HEK293 (cell line): ENCODE measurements around the gene SVOP.
"Not testable (repeated sequence)": the region's sequence is repeated elsewhere in the genome, so short reads cannot be mapped to it uniquely, and the experiment has no call there.

ENCODE experiments used
- CTCF ChIA-PET: fragments of 350-600 bp; formaldehyde crosslinking; extraction: SDS; loops from one replicate; lab custom pipeline; 2021; ENCODE audit warnings: antibody characterized with exemption; lab: Yijun Ruan, JAX
- POLR2A ChIA-PET: fragments of 300-600 bp; formaldehyde crosslinking; extraction: SDS; loops from one replicate; lab custom pipeline; 2020; ENCODE audit warnings: antibody characterized with exemption, inconsistent platforms; lab: Yijun Ruan, JAX
- H3K27ac ChIP-seq: fragments of 200-500 bp; sonication (Bioruptor generic); 2 replicates; pipeline ENCODE4 v1.5.1; 2014; ENCODE audit warnings: low read depth, low read length, control low read depth, inconsistent platforms; ENCODE audit errors: extremely low read depth
- H3K36me3 ChIP-seq, 2 experiments: fragments of 200-500 bp in 1 of 2; sonication (Bioruptor generic) in 1 of 2; 1 replicate in 1 of 2; 2 replicates in 1 of 2; pipeline ENCODE4 v1.5.1; 2014 to 2017; ENCODE audit warnings: inconsistent platforms in 2 of 2, low read length in 2 of 2; ENCODE audit not compliant: control insufficient read depth in 2 of 2, insufficient read depth in 1 of 2
- H3K4me1 ChIP-seq: fragments of 200-500 bp; sonication (Bioruptor generic); 2 replicates; pipeline ENCODE4 v1.5.1; 2014; ENCODE audit warnings: mild to moderate bottlenecking, low read length, inconsistent platforms; ENCODE audit not compliant: control insufficient read depth, insufficient read depth
- H3K4me3 ChIP-seq: 2 replicates; pipeline ENCODE4 v1.5.1; 2011; ENCODE audit warnings: low read depth, mild to moderate bottlenecking, control low read depth, low read length, moderate library complexity
- H3K9me3 ChIP-seq: fragments of 200-500 bp; sonication (Bioruptor generic); 2 replicates; pipeline ENCODE4 v1.5.1; 2014; ENCODE audit warnings: low read depth, low read length, inconsistent platforms; ENCODE audit not compliant: control insufficient read depth, insufficient read depth
- FEZF1 ChIP-seq: fragments of 450-650 bp; formaldehyde crosslinking; IDR thresholded peaks from 2 replicates; pipeline ENCODE4 v1.5.1; 2016; ENCODE audit warnings: missing biosample characterization, missing genetic modification characterization
- MYNN ChIP-seq: fragments of 450-650 bp; formaldehyde crosslinking; IDR thresholded peaks from 2 replicates; pipeline ENCODE4 v1.5.1; 2016; ENCODE audit warnings: missing biosample characterization, missing genetic modification characterization, borderline replicate concordance
- RBAK ChIP-seq: fragments of 450-650 bp; formaldehyde crosslinking; IDR thresholded peaks from 2 replicates; pipeline ENCODE4 v1.5.1; 2016; ENCODE audit warnings: missing biosample characterization, missing genetic modification characterization
- WT1 ChIP-seq: fragments of 450-650 bp; formaldehyde crosslinking; IDR thresholded peaks from 2 replicates; pipeline ENCODE4 v1.5.1; 2016; ENCODE audit warnings: missing biosample characterization, missing genetic modification characterization
- ZBTB17 ChIP-seq: fragments of 450-650 bp; formaldehyde crosslinking; IDR thresholded peaks from 2 replicates; pipeline ENCODE4 v1.5.1; 2016; ENCODE audit warnings: missing biosample characterization, missing genetic modification characterization
- ZBTB44 ChIP-seq: fragments of 450-650 bp; IDR thresholded peaks from 2 replicates; pipeline ENCODE4 v1.5.1; 2018; ENCODE audit warnings: missing biosample characterization, mild to moderate bottlenecking, missing genetic modification characterization
- ZBTB8A ChIP-seq: fragments of 450-650 bp; formaldehyde crosslinking; IDR thresholded peaks from 2 replicates; pipeline ENCODE4 v1.5.1; 2016; ENCODE audit warnings: missing biosample characterization, missing genetic modification characterization
- ZNF114 ChIP-seq: fragments of 450-650 bp; formaldehyde crosslinking; IDR thresholded peaks from 2 replicates; pipeline ENCODE4 v1.5.0; 2017; ENCODE audit warnings: missing biosample characterization, missing genetic modification characterization
- ZNF19 ChIP-seq: fragments of 450-650 bp; formaldehyde crosslinking; IDR thresholded peaks from 2 replicates; pipeline ENCODE4; 2016; ENCODE audit warnings: missing biosample characterization, missing genetic modification characterization, low read depth
- ZNF2 ChIP-seq: fragments of 450-650 bp; formaldehyde crosslinking; IDR thresholded peaks from 2 replicates; pipeline ENCODE4 v1.5.1; 2016; ENCODE audit warnings: missing biosample characterization, missing genetic modification characterization
- ZNF223 ChIP-seq: fragments of 450-650 bp; formaldehyde crosslinking; IDR thresholded peaks from 2 replicates; pipeline ENCODE4 v1.5.1; 2016; ENCODE audit warnings: missing biosample characterization, missing genetic modification characterization
- ZNF324 ChIP-seq: fragments of 450-650 bp; formaldehyde crosslinking; IDR thresholded peaks from 2 replicates; pipeline ENCODE4 v1.5.1; 2016; ENCODE audit warnings: missing biosample characterization, missing genetic modification characterization
- ZNF350 ChIP-seq: fragments of 450-650 bp; formaldehyde crosslinking; IDR thresholded peaks from 2 replicates; pipeline ENCODE4 v1.5.0; 2017; ENCODE audit warnings: missing biosample characterization, mild to moderate bottlenecking, missing genetic modification characterization
- ZNF404 ChIP-seq: fragments of 450-650 bp; formaldehyde crosslinking; IDR thresholded peaks from 2 replicates; pipeline ENCODE4 v1.5.1; 2017; ENCODE audit warnings: missing biosample characterization, missing genetic modification characterization
- ZNF488 ChIP-seq: fragments of 450-650 bp; formaldehyde crosslinking; IDR thresholded peaks from 2 replicates; pipeline ENCODE4 v1.5.1; 2016; ENCODE audit warnings: missing biosample characterization, missing genetic modification characterization
- ZNF549 ChIP-seq: fragments of 450-650 bp; IDR thresholded peaks from 2 replicates; pipeline ENCODE4 v1.5.1; 2018; ENCODE audit warnings: missing biosample characterization, missing genetic modification characterization, mild to moderate bottlenecking, inconsistent platforms, moderate library complexity
- ZNF558 ChIP-seq: fragments of 450-650 bp; formaldehyde crosslinking; IDR thresholded peaks from 2 replicates; pipeline ENCODE4 v1.5.1; 2016; ENCODE audit warnings: missing biosample characterization, missing genetic modification characterization
- ZNF560 ChIP-seq: fragments of 450-650 bp; formaldehyde crosslinking; IDR thresholded peaks from 2 replicates; pipeline ENCODE4 v1.5.1; 2017; ENCODE audit warnings: missing biosample characterization, missing genetic modification characterization, borderline replicate concordance
- ZNF621 ChIP-seq: fragments of 450-650 bp; formaldehyde crosslinking; IDR thresholded peaks from 2 replicates; pipeline ENCODE4 v1.5.1; 2017; ENCODE audit warnings: missing biosample characterization, missing genetic modification characterization
- ZNF624 ChIP-seq: fragments of 450-650 bp; formaldehyde crosslinking; IDR thresholded peaks from 2 replicates; pipeline ENCODE4 v1.5.1; 2017; ENCODE audit warnings: missing biosample characterization, missing genetic modification characterization
- ZNF629 ChIP-seq: fragments of 450-650 bp; formaldehyde crosslinking; IDR thresholded peaks from 2 replicates; pipeline ENCODE4 v1.5.1; 2017; ENCODE audit warnings: missing biosample characterization, missing genetic modification characterization
- ZNF645 ChIP-seq: fragments of 450-650 bp; formaldehyde crosslinking; IDR thresholded peaks from 2 replicates; pipeline ENCODE4; 2016; ENCODE audit warnings: missing biosample characterization, missing genetic modification characterization
- ZNF830 ChIP-seq: fragments of 450-650 bp; IDR thresholded peaks from 2 replicates; pipeline ENCODE4 v1.5.0; 2018; ENCODE audit warnings: missing biosample characterization, missing genetic modification characterization, low read depth, mild to moderate bottlenecking, moderate library complexity

SVOP gene

GRCh38 chr12:109033239-109034196, 12.7 kb upstream of the SVOP start (continued):
- TF ChIP-seq ZNF488 (tag by site-specific recombination): no peak
- TF ChIP-seq FEZF1 (tag by site-specific recombination): peak; percentile 58
- no peak for TF ChIP-seq ZNF558 (tag by site-specific recombination)
- TF ChIP-seq ZNF114 (tag by site-specific recombination): no peak
- TF ChIP-seq, all 188 proteins: peak for 2

- TF ChIP-seq ZBTB17 (tag by site-specific recombination): no peak
- TF ChIP-seq ZNF645 (tag by site-specific recombination): no peak
- TF ChIP-seq ZNF19 (tag by site-specific recombination): no peak
- no peak for TF ChIP-seq ZNF404
- no peak for TF ChIP-seq ZNF621 (tag by site-specific recombination)
- no peaks in the 10 kb centered on the region for H3K4me1 ChIP-seq
- CTCF ChIA-PET: no interaction called here
- POLR2A ChIA-PET: no interaction called here
- H3K36me3 ChIP-seq: no peaks in the 10 kb centered on the region
- no peak overlapping the region for H3K4me3 ChIP-seq
- H3K27ac ChIP-seq: no peak overlapping the region
- H3K9me3 ChIP-seq: no peaks in the 10 kb centered on the region
Measured at GRCh38 chr12:109029411-109029810, 8.5 kb upstream of the SVOP start.

- H3K36me3 ChIP-seq, H3K4me1 ChIP-seq, CTCF ChIA-PET, POLR2A ChIA-PET, H3K27ac ChIP-seq, H3K4me3 ChIP-seq, H3K9me3 ChIP-seq: not testable (repeated sequence)
Measured at GRCh38 chr12:109028624-109029023, 7.8 kb upstream of the SVOP start.

GRCh38 chr12:109027767-109028166, 6.9 kb upstream of the SVOP start:
- ChIA-PET POLR2A (no interaction called here), CTCF (no interaction called here)
- H3K36me3 ChIP-seq: no peaks in the 10 kb centered on the region
- no peaks in the 10 kb centered on the region for H3K4me1 ChIP-seq
- no peak overlapping the region for H3K27ac ChIP-seq
- TF ChIP-seq ZNF223 (tag by site-specific recombination): no peak
- H3K9me3 ChIP-seq: no peaks in the 10 kb centered on the region
- no peak overlapping the region for H3K4me3 ChIP-seq

- no peaks in the 10 kb centered on the region for H3K9me3 ChIP-seq
- no peak overlapping the region for H3K27ac ChIP-seq
- CTCF ChIA-PET: interaction anchor here (0.6 to 0.7 kb wide), 2 partner anchors 596 to 1286 kb away, joined by 3 to 6 read pairs; no protein-coding TSS in a partner anchor
- H3K4me1 ChIP-seq: no peaks in the 10 kb centered on the region
- POLR2A ChIA-PET: interaction anchor here (0.6 kb wide), 1 partner anchor 261 kb away, joined by 4 read pairs; no protein-coding TSS in a partner anchor
- H3K36me3 ChIP-seq: no peaks in the 10 kb centered on the region
- no peak overlapping the region for H3K4me3 ChIP-seq
- no peak for TF ChIP-seq ZNF350 (tag by site-specific recombination)
- TF ChIP-seq ZNF549: no peak
- no peak for TF ChIP-seq ZNF324 (tag by site-specific recombination)
- TF ChIP-seq WT1 (tag by site-specific recombination): no peak
- no peak for TF ChIP-seq ZNF624 (tag by site-specific recombination)
- no peak for TF ChIP-seq ZBTB8A (tag by site-specific recombination)
- no peak for TF ChIP-seq RBAK (tag by site-specific recombination)
- TF ChIP-seq MYNN (tag by site-specific recombination): no peak
- TF ChIP-seq ZNF629 (tag by site-specific recombination): no peak
- TF ChIP-seq ZNF560 (tag by site-specific recombination): no peak
- TF ChIP-seq ZNF830 (tag by site-specific recombination): no peak
- no peak for TF ChIP-seq ZBTB44 (tag by site-specific recombination)
- no peak for TF ChIP-seq ZNF2 (tag by site-specific recombination)
Measured at GRCh38 chr12:109020146-109020795, 597 bp downstream of the SVOP start.
